Hepatocyte (in vitro differentiated cells): ENCODE results near the gene PPCDC.

ENCODE experiments used
- CTCF ChIP-seq: fragments of 200-600 bp; sonication (generic); IDR thresholded peaks from 2 replicates; pipeline ENCODE4 v1.5.1; 2016; ENCODE audit warnings: antibody characterized with exemption, mild to moderate bottlenecking; ENCODE audit not compliant: poor library complexity
- EZH2 ChIP-seq: fragments of 200-600 bp; sonication (generic); IDR thresholded peaks from 2 replicates; pipeline ENCODE4 v1.6.1; 2016; ENCODE audit warnings: antibody characterized with exemption, mild to moderate bottlenecking, borderline replicate concordance
- EZH2phosphoT487 ChIP-seq: fragments of 200-600 bp; sonication (generic); IDR thresholded peaks from one replicate; pipeline ENCODE4 v1.6.1; 2018; ENCODE audit warnings: antibody characterized with exemption, mild to moderate bottlenecking, low read depth, moderate library complexity; ENCODE audit not compliant: unreplicated experiment, severe bottlenecking

GRCh38 chr15:75002398-75002797 lies 21.0 kb upstream of the PPCDC start:
- TF ChIP-seq CTCF (no peak), EZH2phosphoT487 (no peak), EZH2 (no peak)
